ENCODE data around the gene TPBG. TPM values are rescaled to one million over a fixed set of nuclear protein-coding genes. Genes with fewer than 3 reads are reported as not detected.

TPBG gene
- total RNA-seq, 2 donors from 2014 or later, result 34.0 to 39.1 TPM

DNA sequence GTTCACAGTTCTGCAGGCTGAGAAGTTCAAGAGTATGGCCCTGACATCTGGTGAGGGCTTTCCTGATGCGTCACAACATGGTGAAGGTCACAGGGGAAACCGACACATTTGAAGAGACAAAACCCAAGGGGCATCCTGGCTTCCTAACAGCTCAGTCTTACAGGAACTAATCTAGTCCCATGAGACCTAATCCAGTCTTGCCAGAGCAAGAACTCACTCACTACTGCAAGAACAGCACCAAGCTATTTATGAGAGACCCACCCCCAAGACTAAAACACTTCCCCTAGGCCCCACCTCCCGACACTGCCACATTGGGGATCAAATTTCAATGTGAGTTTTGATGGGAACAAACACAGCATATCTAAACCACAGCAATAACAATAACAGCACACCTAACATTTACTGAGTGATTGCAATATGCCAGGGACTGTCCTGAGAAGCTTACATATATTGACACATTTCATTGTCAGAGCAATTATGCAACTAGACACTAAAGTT, 46.6 kb downstream of the TPBG start:
- Mint-ChIP-seq H3K27ac (no peak overlapping the region), H3K9me3 (no peaks in the 10 kb centered on the region), H3K27me3 (ENCODE audit: insufficient read depth) (no peaks in the 10 kb centered on the region), H3K4me3 (no peak overlapping the region), H3K36me3 (ENCODE audit: low read depth) (no peaks in the 10 kb centered on the region), H3K4me1 (no peaks in the 10 kb centered on the region)
- Histone ChIP-seq H3K27me3 (ENCODE audit: control insufficient read depth, insufficient read depth, low read length, poor library complexity, severe bottlenecking) (no peaks in the 10 kb centered on the region), H3K9me3 (ENCODE audit: control insufficient read depth, low read length) (no peaks in the 10 kb centered on the region), H3K4me3 (ENCODE audit: low read length) (no peak overlapping the region), H3K27ac (ENCODE audit: low read depth, low read length) (no peak overlapping the region), H3K4me1 (ENCODE audit: control insufficient read depth, insufficient read depth, low read length) (no peaks in the 10 kb centered on the region), H3K36me3 (ENCODE audit: control insufficient read depth, insufficient read depth, low read length) (no peaks in the 10 kb centered on the region), H3K9ac (ENCODE audit: extremely low read depth, low read length, poor library complexity, severe bottlenecking) (no peak overlapping the region)
- no peak for TF ChIP-seq CTCF (conservative IDR thresholded peaks at IDR 0.05)
- WGBS, 2 experiments (ENCODE audit: insufficient coverage in 1 of 2, insufficient read length in 1 of 2), result 83 to 88% methylated on average over 2 to 3 of the region's 3 CpGs
- DNase-seq, result no peak

- Histone ChIP-seq H3K4me1 (ENCODE audit: control insufficient read depth, insufficient read depth, low read length) (no peaks in the 10 kb centered on the region), H3K9me3 (ENCODE audit: control insufficient read depth, low read length) (no peaks in the 10 kb centered on the region), H3K9ac (ENCODE audit: extremely low read depth, low read length, poor library complexity, severe bottlenecking) (no peak overlapping the region), H3K4me3 (ENCODE audit: low read length) (no peak overlapping the region), H3K27ac (ENCODE audit: low read depth, low read length) (no peak overlapping the region), H3K27me3 (ENCODE audit: control insufficient read depth, insufficient read depth, low read length, poor library complexity, severe bottlenecking) (no peaks in the 10 kb centered on the region), H3K36me3 (ENCODE audit: control insufficient read depth, insufficient read depth, low read length) (no peaks in the 10 kb centered on the region)
- no peak for DNase-seq
- H3K27me3 Mint-ChIP-seq (ENCODE audit: insufficient read depth), result no peaks in the 10 kb centered on the region
- TF ChIP-seq CTCF (conservative IDR thresholded peaks at IDR 0.05), result no peak
- H3K27ac Mint-ChIP-seq, result no peak overlapping the region
- no peak overlapping the region for H3K4me3 Mint-ChIP-seq
- 89 to 100% methylated on average over 1 to 2 of the region's 2 CpGs for WGBS, 2 experiments (ENCODE audit: insufficient coverage in 1 of 2, insufficient read length in 1 of 2)
- H3K36me3 Mint-ChIP-seq (ENCODE audit: low read depth), result no peaks in the 10 kb centered on the region
- H3K9me3 Mint-ChIP-seq, result no peaks in the 10 kb centered on the region
- H3K4me1 Mint-ChIP-seq, result no peaks in the 10 kb centered on the region
Observed at GRCh38 chr6:82413868-82414267, 50.3 kb downstream of the TPBG start.

DNA sequence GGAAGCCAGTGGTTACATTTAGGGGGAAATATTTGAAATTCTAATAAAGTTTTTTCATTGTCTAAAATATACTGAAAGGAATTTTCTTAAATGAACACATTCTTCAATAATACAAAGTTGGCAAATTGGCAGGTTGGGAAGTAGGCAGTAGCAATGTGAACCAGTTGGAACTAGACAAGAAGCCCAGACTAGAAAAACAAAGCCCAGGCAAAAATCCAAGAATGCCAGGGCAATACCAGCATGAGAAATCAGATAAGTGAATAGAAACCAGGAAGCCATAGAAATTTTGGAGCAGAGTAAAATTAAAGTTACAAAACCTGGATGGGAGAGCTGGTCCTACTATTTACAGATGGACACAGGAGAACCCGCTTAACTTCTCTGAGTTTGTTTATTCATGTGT, 52.2 kb downstream of the TPBG start:
- Histone ChIP-seq H3K4me1 (ENCODE audit: control insufficient read depth, insufficient read depth, low read length) (no peaks in the 10 kb centered on the region), H3K27ac (ENCODE audit: low read depth, low read length) (no peak overlapping the region), H3K9ac (ENCODE audit: extremely low read depth, low read length, poor library complexity, severe bottlenecking) (no peak overlapping the region), H3K36me3 (ENCODE audit: control insufficient read depth, insufficient read depth, low read length) (no peaks in the 10 kb centered on the region), H3K27me3 (ENCODE audit: control insufficient read depth, insufficient read depth, low read length, poor library complexity, severe bottlenecking) (no peaks in the 10 kb centered on the region), H3K9me3 (ENCODE audit: control insufficient read depth, low read length) (no peaks in the 10 kb centered on the region), H3K4me3 (ENCODE audit: low read length) (no peak overlapping the region)
- no peak overlapping the region for H3K27ac Mint-ChIP-seq
- no peak for DNase-seq
- H3K9me3 Mint-ChIP-seq, result no peaks in the 10 kb centered on the region
- no peak overlapping the region for H3K4me3 Mint-ChIP-seq
- no peak for TF ChIP-seq CTCF (conservative IDR thresholded peaks at IDR 0.05)
- H3K4me1 Mint-ChIP-seq, result no peaks in the 10 kb centered on the region
- H3K27me3 Mint-ChIP-seq (ENCODE audit: insufficient read depth), result no peaks in the 10 kb centered on the region
- WGBS, 2 experiments (ENCODE audit: insufficient coverage in 1 of 2, insufficient read length in 1 of 2), result 100% methylated on average over 1 of the region's 1 CpG; no CpG with 5 or more reads in 1 of the 2 experiments
- no peaks in the 10 kb centered on the region for H3K36me3 Mint-ChIP-seq (ENCODE audit: low read depth)

Data from endodermal cell (in vitro differentiated cells).